Activated gamma-delta T cell treated with anti-CD3 and anti-CD28 coated beads, Interleukin-2, amount 50 U/mL, for 16 hours (primary cell): ENCODE data around the gene CLP1.

Source experiments
- DNase-seq: peaks from one replicate; pipeline ENCODE4 v3.0.0-alpha.2; 2020; ENCODE audit warnings: low read depth

CLP1 gene

GRCh38 chr11:57657194-57658022 is at the start of gene CLP1:
Gene CLP1, plus strand, starts transcription at chr11:57657762. Its CDS starts 1,715 bp downstream, at chr11:57659477.
- peak; percentile 99 for DNase-seq

GRCh38 chr11:57610170-57610569 is 47.4 kb upstream of the CLP1 start:
- DNase-seq: no peak

GRCh38 chr11:57614234-57614772 is 43.3 kb upstream of the CLP1 start:
- DNase-seq: no peak

GRCh38 chr11:57615308-57615707 is 42.3 kb upstream of the CLP1 start:
- no peak for DNase-seq

- no peak for DNase-seq
Measured at GRCh38 chr11:57616595-57616994, 41.0 kb upstream of the CLP1 start.

GRCh38 chr11:57618438-57618837 is 39.1 kb upstream of the CLP1 start:
- no peak for DNase-seq

- no peak for DNase-seq
Measured at GRCh38 chr11:57619331-57619730, 38.2 kb upstream of the CLP1 start.

GRCh38 chr11:57620467-57620866 is 37.1 kb upstream of the CLP1 start:
- DNase-seq: no peak

GRCh38 chr11:57622263-57622662 is 35.3 kb upstream of the CLP1 start:
- no peak for DNase-seq

GRCh38 chr11:57624864-57625263 is 32.7 kb upstream of the CLP1 start:
- DNase-seq: no peak

- DNase-seq: no peak
Measured at GRCh38 chr11:57626895-57627294, 30.7 kb upstream of the CLP1 start.

- no peak for DNase-seq
Measured at GRCh38 chr11:57630171-57630570, 27.4 kb upstream of the CLP1 start.

- no peak for DNase-seq
Measured at GRCh38 chr11:57632116-57632515, 25.4 kb upstream of the CLP1 start.

- no peak for DNase-seq
Measured at GRCh38 chr11:57633394-57634070, 24.0 kb upstream of the CLP1 start.

- no peak for DNase-seq
Measured at GRCh38 chr11:57634311-57634710, 23.3 kb upstream of the CLP1 start.

GRCh38 chr11:57635246-57635645 is 22.3 kb upstream of the CLP1 start:
- no peak for DNase-seq

GRCh38 chr11:57637626-57638004 is 19.9 kb upstream of the CLP1 start:
- no peak for DNase-seq

- DNase-seq: no peak
Measured at GRCh38 chr11:57638005-57638781, 19.4 kb upstream of the CLP1 start.

GRCh38 chr11:57638811-57639320 is 18.7 kb upstream of the CLP1 start:
- no peak for DNase-seq

- DNase-seq: no peak
Measured at GRCh38 chr11:57639321-57640067, 18.1 kb upstream of the CLP1 start.

- no peak for DNase-seq
Measured at GRCh38 chr11:57640068-57640800, 17.3 kb upstream of the CLP1 start.
